Liver (tissue), 9 donors: Measurements from ENCODE around the gene C3orf18. TPM values are rescaled to one million over a fixed set of nuclear protein-coding genes. Genes with fewer than 3 reads are reported as not detected.
A peak's percentile ranks its signal among the peaks of the same experiment; 100 is the strongest.

Source experiments
- DNase-seq: peaks from one replicate; pipeline ENCODE4 v3.0.0-alpha.2; 2017; ENCODE audit warnings: low spot score
- H3K27ac ChIP-seq, 2 donors: one replicate each; pipeline ENCODE4 v1.7.0; 2013; ENCODE audit warnings: inconsistent platforms in 2 of 2, low read length in 2 of 2, control low read depth in 1 of 2, low read depth in 1 of 2, mild to moderate bottlenecking in 1 of 2
- H3K27me3 ChIP-seq, 4 donors: one replicate each; pipeline versions ENCODE4 v1.6.1 to v1.7.0; 2013; ENCODE audit warnings: low read length in 3 of 4, inconsistent platforms in 1 of 4, mild to moderate bottlenecking in 1 of 4, moderate library complexity in 1 of 4; ENCODE audit not compliant: control insufficient read depth in 4 of 4, insufficient read depth in 4 of 4
- H3K36me3 ChIP-seq, 4 donors: one replicate each; pipeline versions ENCODE4 v1.6.1 to v1.7.0; 2013; ENCODE audit warnings: low read length in 3 of 4, mild to moderate bottlenecking in 3 of 4, low read depth in 1 of 4, moderate library complexity in 1 of 4; ENCODE audit not compliant: control insufficient read depth in 4 of 4, insufficient read depth in 3 of 4
- H3K4me1 ChIP-seq, 4 donors: one replicate each; pipeline versions ENCODE4 v1.6.1 to v1.7.0; 2013; ENCODE audit warnings: low read length in 3 of 4, mild to moderate bottlenecking in 3 of 4, moderate library complexity in 1 of 4; ENCODE audit not compliant: control insufficient read depth in 4 of 4, insufficient read depth in 4 of 4
- H3K4me3 ChIP-seq, 3 donors: one replicate each; pipeline versions ENCODE4 v1.6.1 to v1.7.0; 2013; ENCODE audit warnings: low read length in 3 of 3, control low read depth in 1 of 3, low read depth in 1 of 3, mild to moderate bottlenecking in 1 of 3
- H3K9ac ChIP-seq, 2 donors: one replicate each; pipeline ENCODE4 v1.7.0; 2013; ENCODE audit warnings: low read length in 2 of 2, mild to moderate bottlenecking in 2 of 2, moderate library complexity in 2 of 2, control low read depth in 1 of 2, low read depth in 1 of 2
- H3K9me3 ChIP-seq, 4 donors: one replicate each; pipeline versions ENCODE4 v1.6.1 to v1.7.0; 2013; ENCODE audit warnings: low read length in 3 of 4; ENCODE audit not compliant: control insufficient read depth in 4 of 4
- EGR1 ChIP-seq, 2 donors: IDR thresholded peaks; 2 replicates each; pipeline ENCODE4 v1.6.1; 2016 to 2018; ENCODE audit warnings: antibody characterized with exemption in 2 of 2, low read depth in 2 of 2
- GABPA ChIP-seq, 2 donors: IDR thresholded peaks in 1 of 2; conservative IDR thresholded peaks in 1 of 2; 2 replicates each; pipeline ENCODE4 v1.6.1; 2016; ENCODE audit warnings: antibody characterized with exemption in 2 of 2, mild to moderate bottlenecking in 1 of 2, moderate library complexity in 1 of 2
- HNF4A ChIP-seq, 2 donors: conservative IDR thresholded peaks; 2 replicates each; pipeline ENCODE4 v1.6.1; 2016; ENCODE audit warnings: antibody characterized with exemption in 2 of 2, mild to moderate bottlenecking in 2 of 2
- HNF4G ChIP-seq: IDR thresholded peaks from 2 replicates; pipeline ENCODE4 v1.6.1; 2016; ENCODE audit warnings: antibody characterized with exemption
- NR2F2 ChIP-seq: IDR thresholded peaks from 2 replicates; pipeline ENCODE4 v1.6.1; 2016; ENCODE audit warnings: antibody characterized with exemption
- RAD21 ChIP-seq, 2 donors: IDR thresholded peaks; 2 replicates each; pipeline ENCODE4 v1.6.1; 2016; ENCODE audit warnings: antibody characterized with exemption in 2 of 2, mild to moderate bottlenecking in 2 of 2
- RXRA ChIP-seq, 2 donors: IDR thresholded peaks; 2 replicates each; pipeline ENCODE4 v1.6.1; 2017 to 2018; ENCODE audit warnings: antibody characterized with exemption in 2 of 2, mild to moderate bottlenecking in 1 of 2
- SP1 ChIP-seq: IDR thresholded peaks from 2 replicates; pipeline ENCODE4 v1.6.1; 2018; ENCODE audit warnings: antibody characterized with exemption, mild to moderate bottlenecking
- TAF1 ChIP-seq: conservative IDR thresholded peaks from 2 replicates; pipeline ENCODE4 v1.6.1; 2016; ENCODE audit warnings: antibody characterized with exemption, mild to moderate bottlenecking
- YY1 ChIP-seq: IDR thresholded peaks from 2 replicates; pipeline ENCODE4 v1.6.1; 2016; ENCODE audit warnings: antibody characterized with exemption, mild to moderate bottlenecking
- WGBS: extraction: QIAGEN DNeasy Blood & Tissue Kit; methylation state at CpG from one replicate; pipeline ENCODE4 v1.1.7; 2013; 5-methylcytosine and 5-hydroxymethylcytosine counted together
- polyA plus RNA-seq, 2 donors: library from polyadenylated mRNA; stranded (reverse) in 1 of 2; unstranded in 1 of 2; fragments of 200-250 nt in 1 of 2; fragments of >200 nt in 1 of 2; fragmentation: Nextera tagmentation in 1 of 2; extraction: Ambion mirVana in 1 of 2; gene quantifications; one replicate each; pipeline versions ENCODE4 v1.2.1 to v1.2.3, GENCODE V29; 2013 to 2015
- total RNA-seq, 2 donors: library from RNA; depleted of rRNA; stranded (reverse); fragments of >200 nt; gene quantifications; one replicate each; pipeline ENCODE4 v1.2.3, GENCODE V29; 2014
- TF ChIP-seq, protein P1 (sequence below): IDR thresholded peaks from 2 replicates; pipeline ENCODE4 v1.6.1; 2016; ENCODE audit warnings: antibody characterized with exemption
- TF ChIP-seq, protein P2 (sequence below): fragments of 150-350 bp; IDR thresholded peaks from 2 replicates; pipeline ENCODE4 v1.5.1; 2017; ENCODE audit warnings: improper control_type of control experiment, low read depth, low read length; ENCODE audit not compliant: missing input control
- TF ChIP-seq, protein P3 (sequence below): IDR thresholded peaks from 2 replicates; pipeline ENCODE4 v1.6.1; 2016; ENCODE audit warnings: antibody characterized with exemption
- TF ChIP-seq, protein P4 (sequence below): IDR thresholded peaks from 2 replicates; pipeline ENCODE4 v1.6.1; 2016; ENCODE audit warnings: antibody characterized with exemption, mild to moderate bottlenecking
- donor health status: healthy.
- donor health status: healthy.
- donor health status: healthy.
- donor health status: healthy.
- donor health status: healthy.

The C3orf18 gene
- total and polyA plus RNA-seq, 4 donors: 0.54 to 2.7 (median 1.5) TPM

DNA sequence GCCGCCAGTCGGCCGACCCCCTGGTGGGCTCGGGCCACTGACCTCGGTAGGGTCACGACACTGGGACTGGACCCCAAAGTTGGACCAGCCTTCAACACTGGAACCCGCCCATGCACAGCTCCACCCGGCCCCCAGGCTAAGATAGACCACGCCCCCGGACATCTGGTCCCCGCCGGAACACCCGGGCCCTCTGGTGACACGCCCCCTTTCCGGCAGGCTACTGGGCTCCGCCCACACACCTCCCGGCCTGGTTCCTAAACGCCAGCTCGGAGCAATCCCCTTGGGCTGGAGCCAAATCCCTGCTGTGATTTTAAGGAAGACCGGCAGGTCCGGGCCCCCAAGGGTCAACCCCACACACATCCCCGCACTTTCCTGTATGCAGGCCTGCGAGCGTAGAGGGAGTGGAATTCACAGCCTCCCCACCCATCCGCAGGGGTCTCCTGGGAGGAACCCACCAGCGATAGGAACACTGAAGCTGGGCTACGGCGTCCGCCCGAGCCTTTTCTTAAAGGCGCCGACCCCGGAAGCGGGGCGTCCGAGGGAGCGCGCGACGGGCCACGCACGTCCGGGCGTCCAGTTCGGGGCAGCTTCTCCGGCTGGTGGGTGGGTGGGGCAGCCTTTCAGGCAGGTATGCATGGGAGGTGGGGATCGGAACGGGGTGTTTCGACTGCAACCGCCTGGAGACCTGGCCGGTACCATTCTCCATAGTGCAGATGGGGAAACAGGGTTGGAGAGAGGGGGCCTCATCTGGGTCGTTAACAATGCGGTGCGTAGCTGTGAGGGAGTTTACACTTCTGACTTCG, 1.6 kb upstream of the C3orf18 start, which contains the start of gene HEMK1:
HEMK1 (plus strand) TSS at position 576 of the 803 bp plus-strand sequence. CDS start 1,583 bp downstream, outside the sequence.
- H3K36me3 ChIP-seq: no peaks in the 10 kb centered on the region
- H3K4me1 ChIP-seq: peaks cover 12 to 64% (median 52%) of the 10 kb centered on the region in 4 donors
- peak; percentile 96 for DNase-seq
- under 1% methylated on average over 55 of the region's 55 CpGs for WGBS
- peak within 1 kb of the TSS; percentile 86 to 99 (median 90) for H3K4me3 ChIP-seq
- H3K27ac ChIP-seq: peak within 1 kb of the TSS; percentile 89
- TF ChIP-seq HNF4A (conservative IDR thresholded peaks at IDR 0.05): peak in 1 of 2 donors; percentile 9
- no peak for TF ChIP-seq HNF4G
- TF ChIP-seq RAD21 (IDR thresholded peaks at IDR 0.05): peak in 1 of 2 donors; percentile 32
- TF ChIP-seq RXRA (IDR thresholded peaks at IDR 0.05): peak; percentile 32 to 45
- peak; percentile 29 to 45 for TF ChIP-seq EGR1 (IDR thresholded peaks at IDR 0.05; ENCODE audit: low read depth in 2 of 2)
- peak; percentile 68 for TF ChIP-seq YY1
- TF ChIP-seq, protein P1, sequence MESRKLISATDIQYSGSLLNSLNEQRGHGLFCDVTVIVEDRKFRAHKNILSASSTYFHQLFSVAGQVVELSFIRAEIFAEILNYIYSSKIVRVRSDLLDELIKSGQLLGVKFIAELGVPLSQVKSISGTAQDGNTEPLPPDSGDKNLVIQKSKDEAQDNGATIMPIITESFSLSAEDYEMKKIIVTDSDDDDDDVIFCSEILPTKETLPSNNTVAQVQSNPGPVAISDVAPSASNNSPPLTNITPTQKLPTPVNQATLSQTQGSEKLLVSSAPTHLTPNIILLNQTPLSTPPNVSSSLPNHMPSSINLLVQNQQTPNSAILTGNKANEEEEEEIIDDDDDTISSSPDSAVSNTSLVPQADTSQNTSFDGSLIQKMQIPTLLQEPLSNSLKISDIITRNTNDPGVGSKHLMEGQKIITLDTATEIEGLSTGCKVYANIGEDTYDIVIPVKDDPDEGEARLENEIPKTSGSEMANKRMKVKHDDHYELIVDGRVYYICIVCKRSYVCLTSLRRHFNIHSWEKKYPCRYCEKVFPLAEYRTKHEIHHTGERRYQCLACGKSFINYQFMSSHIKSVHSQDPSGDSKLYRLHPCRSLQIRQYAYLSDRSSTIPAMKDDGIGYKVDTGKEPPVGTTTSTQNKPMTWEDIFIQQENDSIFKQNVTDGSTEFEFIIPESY: no peak
- TF ChIP-seq NR2F2: peak; percentile 73
- TF ChIP-seq GABPA (IDR thresholded peaks at IDR 0.05 in 1 of 2, conservative IDR thresholded peaks at IDR 0.05 in 1 of 2): peak; percentile 80 to 98
- TF ChIP-seq SP1: peak; percentile 78
- TF ChIP-seq, protein P2, sequence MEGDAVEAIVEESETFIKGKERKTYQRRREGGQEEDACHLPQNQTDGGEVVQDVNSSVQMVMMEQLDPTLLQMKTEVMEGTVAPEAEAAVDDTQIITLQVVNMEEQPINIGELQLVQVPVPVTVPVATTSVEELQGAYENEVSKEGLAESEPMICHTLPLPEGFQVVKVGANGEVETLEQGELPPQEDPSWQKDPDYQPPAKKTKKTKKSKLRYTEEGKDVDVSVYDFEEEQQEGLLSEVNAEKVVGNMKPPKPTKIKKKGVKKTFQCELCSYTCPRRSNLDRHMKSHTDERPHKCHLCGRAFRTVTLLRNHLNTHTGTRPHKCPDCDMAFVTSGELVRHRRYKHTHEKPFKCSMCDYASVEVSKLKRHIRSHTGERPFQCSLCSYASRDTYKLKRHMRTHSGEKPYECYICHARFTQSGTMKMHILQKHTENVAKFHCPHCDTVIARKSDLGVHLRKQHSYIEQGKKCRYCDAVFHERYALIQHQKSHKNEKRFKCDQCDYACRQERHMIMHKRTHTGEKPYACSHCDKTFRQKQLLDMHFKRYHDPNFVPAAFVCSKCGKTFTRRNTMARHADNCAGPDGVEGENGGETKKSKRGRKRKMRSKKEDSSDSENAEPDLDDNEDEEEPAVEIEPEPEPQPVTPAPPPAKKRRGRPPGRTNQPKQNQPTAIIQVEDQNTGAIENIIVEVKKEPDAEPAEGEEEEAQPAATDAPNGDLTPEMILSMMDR: no peak
- TF ChIP-seq, protein P3, sequence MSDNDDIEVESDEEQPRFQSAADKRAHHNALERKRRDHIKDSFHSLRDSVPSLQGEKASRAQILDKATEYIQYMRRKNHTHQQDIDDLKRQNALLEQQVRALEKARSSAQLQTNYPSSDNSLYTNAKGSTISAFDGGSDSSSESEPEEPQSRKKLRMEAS: no peak
- TF ChIP-seq TAF1: no peak
- TF ChIP-seq, protein P4, sequence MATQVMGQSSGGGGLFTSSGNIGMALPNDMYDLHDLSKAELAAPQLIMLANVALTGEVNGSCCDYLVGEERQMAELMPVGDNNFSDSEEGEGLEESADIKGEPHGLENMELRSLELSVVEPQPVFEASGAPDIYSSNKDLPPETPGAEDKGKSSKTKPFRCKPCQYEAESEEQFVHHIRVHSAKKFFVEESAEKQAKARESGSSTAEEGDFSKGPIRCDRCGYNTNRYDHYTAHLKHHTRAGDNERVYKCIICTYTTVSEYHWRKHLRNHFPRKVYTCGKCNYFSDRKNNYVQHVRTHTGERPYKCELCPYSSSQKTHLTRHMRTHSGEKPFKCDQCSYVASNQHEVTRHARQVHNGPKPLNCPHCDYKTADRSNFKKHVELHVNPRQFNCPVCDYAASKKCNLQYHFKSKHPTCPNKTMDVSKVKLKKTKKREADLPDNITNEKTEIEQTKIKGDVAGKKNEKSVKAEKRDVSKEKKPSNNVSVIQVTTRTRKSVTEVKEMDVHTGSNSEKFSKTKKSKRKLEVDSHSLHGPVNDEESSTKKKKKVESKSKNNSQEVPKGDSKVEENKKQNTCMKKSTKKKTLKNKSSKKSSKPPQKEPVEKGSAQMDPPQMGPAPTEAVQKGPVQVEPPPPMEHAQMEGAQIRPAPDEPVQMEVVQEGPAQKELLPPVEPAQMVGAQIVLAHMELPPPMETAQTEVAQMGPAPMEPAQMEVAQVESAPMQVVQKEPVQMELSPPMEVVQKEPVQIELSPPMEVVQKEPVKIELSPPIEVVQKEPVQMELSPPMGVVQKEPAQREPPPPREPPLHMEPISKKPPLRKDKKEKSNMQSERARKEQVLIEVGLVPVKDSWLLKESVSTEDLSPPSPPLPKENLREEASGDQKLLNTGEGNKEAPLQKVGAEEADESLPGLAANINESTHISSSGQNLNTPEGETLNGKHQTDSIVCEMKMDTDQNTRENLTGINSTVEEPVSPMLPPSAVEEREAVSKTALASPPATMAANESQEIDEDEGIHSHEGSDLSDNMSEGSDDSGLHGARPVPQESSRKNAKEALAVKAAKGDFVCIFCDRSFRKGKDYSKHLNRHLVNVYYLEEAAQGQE: peak; percentile 78
- H3K27me3 ChIP-seq: no peaks in the 10 kb centered on the region
- peak within 1 kb of the TSS; percentile 57 to 91 for H3K9ac ChIP-seq
- no peaks in the 10 kb centered on the region for H3K9me3 ChIP-seq
